DMS153 treated with DMSO at 0.1 percent for 48 hours (cell line): ENCODE measurements around the gene WBP1.
"Not testable (repeated sequence)": the region's sequence is repeated elsewhere in the genome, so short reads cannot be mapped to it uniquely, and the experiment has no call there.

Experiments
- DNase-seq: peaks from one replicate; lab custom pipeline; 2025; ENCODE audit not compliant: unreplicated experiment; lab: John Stamatoyannopoulos, UW

The WBP1 gene

GRCh38 chr2:74426181-74426758, 32.0 kb upstream of the WBP1 start:
- DNase-seq, result no peak

- DNase-seq, result no peak
Measured at GRCh38 chr2:74427551-74427950, 30.7 kb upstream of the WBP1 start.

- no peak for DNase-seq
Measured at GRCh38 chr2:74428675-74429074, 29.6 kb upstream of the WBP1 start.

- DNase-seq, result no peak
Measured at GRCh38 chr2:74429487-74430451, 28.5 kb upstream of the WBP1 start.

GRCh38 chr2:74430502-74430901, 27.7 kb upstream of the WBP1 start:
- no peak for DNase-seq

GRCh38 chr2:74436111-74436805, 22.0 kb upstream of the WBP1 start:
- DNase-seq, result no peak

GRCh38 chr2:74436848-74437695, 21.2 kb upstream of the WBP1 start:
- DNase-seq, result no peak

- no peak for DNase-seq
Measured at GRCh38 chr2:74438248-74438647, 20.0 kb upstream of the WBP1 start.

- DNase-seq, result no peak
Measured at GRCh38 chr2:74439373-74439772, 18.9 kb upstream of the WBP1 start.

- no peak for DNase-seq
Measured at GRCh38 chr2:74439803-74440377, 18.3 kb upstream of the WBP1 start.

GRCh38 chr2:74440378-74441169, 17.7 kb upstream of the WBP1 start:
- peak; percentile 77 for DNase-seq

- DNase-seq, result no peak
Measured at GRCh38 chr2:74441170-74441689, 17.0 kb upstream of the WBP1 start.

- peak; percentile 33 for DNase-seq
Measured at GRCh38 chr2:74441690-74442482, 16.4 kb upstream of the WBP1 start, which contains the start of gene RTKN. RTKN (minus strand) TSS chr2:74441937; CDS start chr2:74441816, 121 bp downstream.

GRCh38 chr2:74442483-74443297, 15.5 kb upstream of the WBP1 start:
- not testable (repeated sequence) for DNase-seq

GRCh38 chr2:74444498-74445318, 13.5 kb upstream of the WBP1 start:
- DNase-seq, result no peak

- no peak for DNase-seq
Measured at GRCh38 chr2:74447230-74447999, 10.8 kb upstream of the WBP1 start.
